ENCODE results near the gene TBC1D25.
A peak's percentile ranks its signal among the peaks of the same experiment; 100 is the strongest.

TBC1D25 gene

DNA sequence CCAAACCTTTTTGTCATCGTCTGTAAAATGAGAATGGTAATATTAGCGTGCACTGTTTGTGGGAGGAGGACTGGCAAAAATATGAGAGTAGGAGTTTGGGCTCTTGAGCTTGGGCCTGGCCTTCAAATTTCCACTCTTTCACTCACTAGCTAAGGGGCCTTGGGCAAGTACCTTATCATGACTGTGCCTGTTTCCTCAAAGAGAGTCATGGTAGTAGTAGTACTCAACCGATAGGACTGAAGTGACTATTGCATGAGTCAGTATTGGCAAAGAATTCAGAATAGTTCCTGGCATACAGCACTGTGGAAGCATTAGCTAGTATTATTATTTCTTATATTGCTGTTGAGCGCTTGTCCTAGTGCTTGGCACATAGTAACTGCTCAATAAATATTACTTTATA, 18.8 kb downstream of the TBC1D25 start:
- ChIA-PET POLR2A (no interaction called here), CTCF (no interaction called here)
- Histone ChIP-seq H3K27me3 (replicated peaks in 2 of 5; ENCODE audit: control insufficient read depth in 4 of 5, insufficient read depth in 5 of 5, low read length in 4 of 5) (no peaks in the 10 kb centered on the region), H3K36me3 (ENCODE audit: control insufficient read depth in 4 of 4, insufficient read depth in 4 of 4, low read length in 3 of 4) (peaks cover 5 to 41% (median 25%) of the 10 kb centered on the region in 4 experiments), H3K4me3 (ENCODE audit: control insufficient read depth in 1 of 7, extremely low read depth in 1 of 7, insufficient read depth in 4 of 7, low read depth in 2 of 7, low read length in 6 of 7) (no peak overlapping the region), H3K27ac (ENCODE audit: insufficient read depth in 1 of 2, low read depth in 1 of 2, low read length in 2 of 2, poor library complexity in 1 of 2, severe bottlenecking in 2 of 2) (no peak overlapping the region), H3K4me1 (ENCODE audit: control extremely low read depth in 1 of 4, control insufficient read depth in 4 of 4, insufficient read depth in 4 of 4, low read length in 3 of 4) (no peaks in the 10 kb centered on the region), H3K9me3 (ENCODE audit: control extremely low read depth in 1 of 5, control insufficient read depth in 4 of 5, insufficient read depth in 2 of 5, low read depth in 1 of 5, low read length in 4 of 5) (no peaks in the 10 kb centered on the region)
- no peak for DNase-seq
- 89% methylated on average over 1 of the region's 4 CpGs for WGBS (ENCODE audit: insufficient coverage)

DNA sequence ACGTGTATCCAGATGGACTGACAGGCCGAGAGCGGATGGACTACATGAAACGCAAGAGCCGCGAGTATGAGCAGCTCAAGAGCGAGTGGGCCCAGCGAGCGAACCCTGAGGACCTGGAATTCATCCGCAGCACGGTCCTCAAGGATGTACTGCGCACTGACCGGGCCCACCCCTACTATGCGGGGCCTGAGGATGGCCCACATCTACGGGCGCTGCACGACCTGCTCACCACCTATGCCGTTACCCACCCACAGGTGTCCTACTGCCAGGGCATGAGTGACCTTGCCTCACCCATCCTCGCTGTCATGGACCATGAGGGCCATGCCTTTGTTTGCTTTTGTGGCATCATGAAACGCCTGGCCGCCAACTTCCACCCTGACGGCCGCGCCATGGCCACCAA, 20.1 kb downstream of the TBC1D25 start:
- ChIA-PET POLR2A (no interaction called here), CTCF (no interaction called here)
- no peak overlapping the region for H3K4me3 ChIP-seq (ENCODE audit: control insufficient read depth in 1 of 7, extremely low read depth in 1 of 7, insufficient read depth in 4 of 7, low read depth in 2 of 7, low read length in 6 of 7)
- no peaks in the 10 kb centered on the region for H3K4me1 ChIP-seq (ENCODE audit: control extremely low read depth in 1 of 4, control insufficient read depth in 4 of 4, insufficient read depth in 4 of 4, low read length in 3 of 4)
- H3K27me3 ChIP-seq (replicated peaks in 2 of 5; ENCODE audit: control insufficient read depth in 4 of 5, insufficient read depth in 5 of 5, low read length in 4 of 5): no peaks in the 10 kb centered on the region
- 95% methylated on average over 21 of the region's 24 CpGs for WGBS (ENCODE audit: insufficient coverage)
- H3K9me3 ChIP-seq (ENCODE audit: control extremely low read depth in 1 of 5, control insufficient read depth in 4 of 5, insufficient read depth in 2 of 5, low read depth in 1 of 5, low read length in 4 of 5): no peaks in the 10 kb centered on the region
- H3K36me3 ChIP-seq (ENCODE audit: control insufficient read depth in 4 of 4, insufficient read depth in 4 of 4, low read length in 3 of 4): peaks cover 5 to 45% (median 25%) of the 10 kb centered on the region in 4 experiments
- no peak for DNase-seq
- H3K27ac ChIP-seq (ENCODE audit: insufficient read depth in 1 of 2, low read depth in 1 of 2, low read length in 2 of 2, poor library complexity in 1 of 2, severe bottlenecking in 2 of 2): no peak overlapping the region

DNA sequence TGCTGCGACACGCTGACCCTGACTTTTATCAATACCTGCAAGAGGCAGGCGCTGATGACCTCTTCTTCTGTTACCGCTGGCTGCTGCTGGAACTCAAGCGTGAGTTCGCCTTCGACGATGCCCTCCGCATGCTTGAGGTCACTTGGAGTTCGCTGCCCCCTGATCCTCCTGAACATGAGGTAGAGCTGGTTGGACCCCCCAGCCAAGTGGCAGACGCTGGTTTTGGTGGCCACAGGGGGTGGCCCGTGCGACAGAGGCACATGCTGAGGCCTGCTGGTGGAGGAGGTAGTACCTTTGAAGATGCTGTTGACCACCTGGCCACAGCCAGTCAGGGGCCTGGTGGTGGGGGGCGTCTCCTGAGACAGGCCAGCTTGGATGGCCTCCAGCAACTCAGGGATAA, 20.5 kb downstream of the TBC1D25 start:
- Histone ChIP-seq H3K27me3 (replicated peaks in 2 of 5; ENCODE audit: control insufficient read depth in 4 of 5, insufficient read depth in 5 of 5, low read length in 4 of 5) (no peaks in the 10 kb centered on the region), H3K4me1 (ENCODE audit: control extremely low read depth in 1 of 4, control insufficient read depth in 4 of 4, insufficient read depth in 4 of 4, low read length in 3 of 4) (no peaks in the 10 kb centered on the region), H3K4me3 (ENCODE audit: control insufficient read depth in 1 of 7, extremely low read depth in 1 of 7, insufficient read depth in 4 of 7, low read depth in 2 of 7, low read length in 6 of 7) (no peak overlapping the region), H3K27ac (ENCODE audit: insufficient read depth in 1 of 2, low read depth in 1 of 2, low read length in 2 of 2, poor library complexity in 1 of 2, severe bottlenecking in 2 of 2) (no peak overlapping the region), H3K36me3 (ENCODE audit: control insufficient read depth in 4 of 4, insufficient read depth in 4 of 4, low read length in 3 of 4) (peaks cover 5 to 42% (median 23%) of the 10 kb centered on the region in 4 experiments), H3K9me3 (ENCODE audit: control extremely low read depth in 1 of 5, control insufficient read depth in 4 of 5, insufficient read depth in 2 of 5, low read depth in 1 of 5, low read length in 4 of 5) (no peaks in the 10 kb centered on the region)
- CTCF ChIA-PET: no interaction called here
- DNase-seq: no peak
- 97% methylated on average over 14 of the region's 14 CpGs for WGBS (ENCODE audit: insufficient coverage)
- POLR2A ChIA-PET: no interaction called here

DNA sequence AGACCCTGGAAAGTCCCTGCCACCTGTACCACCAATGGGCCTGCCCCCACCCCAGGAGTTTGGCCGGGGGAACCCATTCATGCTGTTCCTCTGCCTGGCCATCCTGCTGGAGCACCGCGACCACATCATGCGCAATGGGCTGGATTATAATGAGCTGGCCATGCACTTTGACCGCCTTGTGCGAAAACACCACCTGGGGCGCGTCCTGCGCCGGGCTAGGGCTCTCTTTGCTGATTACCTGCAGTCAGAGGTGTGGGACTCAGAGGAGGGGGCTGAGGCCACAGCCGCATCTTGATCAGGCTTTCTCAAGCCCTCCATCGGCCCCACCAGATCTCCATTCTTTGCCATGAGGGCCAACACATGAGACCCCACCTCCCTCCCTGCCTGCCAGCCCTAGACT, 21.2 kb downstream of the TBC1D25 start:
- Histone ChIP-seq H3K4me1 (ENCODE audit: control extremely low read depth in 1 of 4, control insufficient read depth in 4 of 4, insufficient read depth in 4 of 4, low read length in 3 of 4) (no peaks in the 10 kb centered on the region), H3K4me3 (ENCODE audit: control insufficient read depth in 1 of 7, extremely low read depth in 1 of 7, insufficient read depth in 4 of 7, low read depth in 2 of 7, low read length in 6 of 7) (no peak overlapping the region), H3K27me3 (replicated peaks in 2 of 5; ENCODE audit: control insufficient read depth in 4 of 5, insufficient read depth in 5 of 5, low read length in 4 of 5) (no peaks in the 10 kb centered on the region), H3K9me3 (ENCODE audit: control extremely low read depth in 1 of 5, control insufficient read depth in 4 of 5, insufficient read depth in 2 of 5, low read depth in 1 of 5, low read length in 4 of 5) (no peaks in the 10 kb centered on the region), H3K36me3 (ENCODE audit: control insufficient read depth in 4 of 4, insufficient read depth in 4 of 4, low read length in 3 of 4) (peaks cover 5 to 39% (median 21%) of the 10 kb centered on the region in 4 experiments), H3K27ac (ENCODE audit: insufficient read depth in 1 of 2, low read depth in 1 of 2, low read length in 2 of 2, poor library complexity in 1 of 2, severe bottlenecking in 2 of 2) (no peak overlapping the region)
- no peak for DNase-seq
- 91% methylated on average over 12 of the region's 12 CpGs for WGBS (ENCODE audit: insufficient coverage)
- ChIA-PET POLR2A (no interaction called here), CTCF (no interaction called here)

DNA sequence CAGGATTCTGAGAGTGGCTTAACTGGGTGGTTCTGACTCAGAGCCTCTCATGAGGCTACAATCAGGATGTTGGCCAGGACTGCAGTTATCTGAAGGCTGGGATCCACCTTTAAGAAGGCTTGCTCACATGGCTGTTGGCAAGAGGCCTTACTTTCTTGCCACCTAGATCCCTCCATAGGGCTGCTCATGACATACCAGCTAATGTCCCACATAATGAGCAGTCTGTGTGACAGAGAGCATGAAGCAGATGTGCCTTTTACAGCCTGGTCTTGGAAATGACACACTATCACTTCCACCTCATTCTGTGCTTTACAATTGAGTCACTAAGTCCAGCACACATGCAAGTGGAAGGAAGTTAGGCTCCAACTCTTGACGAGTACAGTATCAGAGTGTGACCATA, 30.4 kb downstream of the TBC1D25 start:
- no peak overlapping the region for H3K27ac ChIP-seq (ENCODE audit: insufficient read depth in 1 of 2, low read depth in 1 of 2, low read length in 2 of 2, poor library complexity in 1 of 2, severe bottlenecking in 2 of 2)
- no CpG with 5 or more reads among the region's 1 CpG for WGBS (ENCODE audit: insufficient coverage)

DNA sequence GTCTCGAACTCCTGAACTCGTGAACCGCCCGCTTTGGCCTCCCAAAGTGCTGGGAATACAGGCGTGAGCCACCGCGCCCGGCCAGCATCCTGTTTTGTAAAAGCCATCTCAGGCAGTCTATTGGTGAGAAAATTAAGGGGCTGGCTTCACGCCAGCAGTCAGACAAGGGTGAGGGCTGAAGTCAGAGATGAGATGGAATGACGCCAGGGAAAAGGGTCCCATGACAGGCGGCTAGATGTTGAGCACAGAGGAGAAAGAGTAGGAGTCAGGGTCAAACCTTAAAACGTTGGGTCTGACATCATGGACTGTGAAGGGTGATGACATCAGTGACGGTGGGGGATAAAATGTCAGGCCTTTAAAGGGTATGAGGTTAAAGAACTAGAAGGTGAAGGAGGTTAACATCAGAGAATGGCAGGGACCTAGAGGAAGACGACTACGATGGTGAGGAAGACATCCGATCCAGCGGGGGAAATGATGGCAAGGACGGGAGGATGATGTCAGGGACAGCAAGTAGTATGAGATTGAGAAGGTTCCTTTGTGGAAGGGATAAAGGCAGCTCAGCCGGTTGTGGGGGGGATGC, 34.3 kb downstream of the TBC1D25 start:
- Histone ChIP-seq H3K9me3 (ENCODE audit: control extremely low read depth in 1 of 5, control insufficient read depth in 4 of 5, insufficient read depth in 2 of 5, low read depth in 1 of 5, low read length in 4 of 5) (peaks cover 0 to 5% (median 0%) of the 10 kb centered on the region in 5 experiments), H3K4me1 (ENCODE audit: control extremely low read depth in 1 of 4, control insufficient read depth in 4 of 4, insufficient read depth in 4 of 4, low read length in 3 of 4) (peaks cover 0 to 20% (median 16%) of the 10 kb centered on the region in 4 experiments), H3K27ac (ENCODE audit: insufficient read depth in 1 of 2, low read depth in 1 of 2, low read length in 2 of 2, poor library complexity in 1 of 2, severe bottlenecking in 2 of 2) (peak overlapping the region; percentile 90 to 97), H3K4me3 (ENCODE audit: control insufficient read depth in 1 of 7, extremely low read depth in 1 of 7, insufficient read depth in 4 of 7, low read depth in 2 of 7, low read length in 6 of 7) (peak overlapping the region; percentile 61 to 82 (median 70)), H3K36me3 (ENCODE audit: control insufficient read depth in 4 of 4, insufficient read depth in 4 of 4, low read length in 3 of 4) (peaks cover 0 to 32% (median 19%) of the 10 kb centered on the region in 4 experiments), H3K27me3 (replicated peaks in 2 of 5; ENCODE audit: control insufficient read depth in 4 of 5, insufficient read depth in 5 of 5, low read length in 4 of 5) (no peaks in the 10 kb centered on the region)
- peak in 1 of 3 donors; percentile 75 for DNase-seq
- ChIA-PET CTCF (interaction anchor here (1.5 kb wide), 2 partner anchors 12 to 99 kb away, joined by 3 to 6 read pairs; no protein-coding TSS in a partner anchor), POLR2A (interaction anchor here (1.0 kb wide), 1 partner anchor 34 kb away, joined by 5 read pairs; the partner anchor contains the start of gene TBC1D25)
- 52% methylated on average over 14 of the region's 19 CpGs for WGBS (ENCODE audit: insufficient coverage)

More for the DNA sequence above, 30.4 kb downstream of the TBC1D25 start:
- H3K27me3 ChIP-seq (replicated peaks in 2 of 5; ENCODE audit: control insufficient read depth in 4 of 5, insufficient read depth in 5 of 5, low read length in 4 of 5): no peaks in the 10 kb centered on the region
- H3K36me3 ChIP-seq (ENCODE audit: control insufficient read depth in 4 of 4, insufficient read depth in 4 of 4, low read length in 3 of 4): peaks cover 0 to 1% (median 0%) of the 10 kb centered on the region in 4 experiments
- peaks cover 0 to 5% (median 2%) of the 10 kb centered on the region in 4 experiments for H3K4me1 ChIP-seq (ENCODE audit: control extremely low read depth in 1 of 4, control insufficient read depth in 4 of 4, insufficient read depth in 4 of 4, low read length in 3 of 4)
- peaks cover 0 to 4% (median 0%) of the 10 kb centered on the region in 5 experiments for H3K9me3 ChIP-seq (ENCODE audit: control extremely low read depth in 1 of 5, control insufficient read depth in 4 of 5, insufficient read depth in 2 of 5, low read depth in 1 of 5, low read length in 4 of 5)
- no peak overlapping the region for H3K4me3 ChIP-seq (ENCODE audit: control insufficient read depth in 1 of 7, extremely low read depth in 1 of 7, insufficient read depth in 4 of 7, low read depth in 2 of 7, low read length in 6 of 7)
- CTCF ChIA-PET: interaction anchor here (0.6 kb wide), 1 partner anchor 369 kb away, joined by 3 read pairs; no protein-coding TSS in a partner anchor
- POLR2A ChIA-PET: no interaction called here
- DNase-seq: peak in 2 of 3 donors; percentile 46 to 65

Data from common myeloid progenitor, CD34-positive (primary cell).